ENCODE measurements around the gene GPR146.

GRCh38 chr7:1010226-1010625, 34.1 kb upstream of the GPR146 start:
- TF ChIP-seq RAD21 (IDR thresholded peaks at IDR 0.05; ENCODE audit: low read length) (no peak), CTCF (conservative IDR thresholded peaks at IDR 0.05; ENCODE audit: low read depth, low read length) (no peak), POLR2A (IDR thresholded peaks at IDR 0.05; ENCODE audit: low read depth, low read length) (no peak), ELK1 (IDR thresholded peaks at IDR 0.05; ENCODE audit: borderline replicate concordance, low read depth, low read length) (no peak), CHD1 (IDR thresholded peaks at IDR 0.05; ENCODE audit: low read depth, low read length) (no peak)
